ENCODE measurements around the gene ZHX3. TPM values are rescaled to one million over a fixed set of nuclear protein-coding genes. Genes with fewer than 3 reads are reported as not detected.

The ZHX3 gene
- total RNA-seq, 4 donors from 2014 or later: 20.1 to 30.0 (median 25.9) TPM

- Histone ChIP-seq H3K4me3 (no peak overlapping the region), H3K27ac (peak overlapping the region; percentile 3 to 44 (median 27)), H3K4me1 (peaks cover 51 to 53% of the 10 kb centered on the region in 2 donors), H3K9me3 (no peaks in the 10 kb centered on the region), H3K36me3 (no peaks in the 10 kb centered on the region), H3K27me3 (no peaks in the 10 kb centered on the region)
- TF ChIP-seq CTCF (IDR thresholded peaks at IDR 0.05 in 4 of 5, conservative IDR thresholded peaks at IDR 0.05 in 1 of 5) (no peak), POLR2A (IDR thresholded peaks at IDR 0.05) (no peak)
- intact Hi-C loops (cut with DNase I; ENCODE audit: low total_unique reads) (no loop called here), in situ Hi-C loops (cut with MboI; ENCODE audit: low sequenced_read_pairs in 4 of 4) (no loop called here)
- no peak for DNase-seq
- ATAC-seq: no peak
Measured at GRCh38 chr20:41300886-41301285, 16.6 kb downstream of the ZHX3 start.

- peak in 1 of 2 donors; percentile 50 for ATAC-seq
- no peak for DNase-seq
- Histone ChIP-seq H3K27ac (peak overlapping the region in 3 of 4 donors; percentile 3 to 44 (median 39)), H3K9me3 (no peaks in the 10 kb centered on the region), H3K4me3 (no peak overlapping the region), H3K36me3 (no peaks in the 10 kb centered on the region), H3K4me1 (peaks cover 51 to 52% of the 10 kb centered on the region in 2 donors), H3K27me3 (no peaks in the 10 kb centered on the region)
- intact Hi-C loops (cut with DNase I; ENCODE audit: low total_unique reads): no loop called here
- TF ChIP-seq POLR2A (IDR thresholded peaks at IDR 0.05) (no peak), CTCF (IDR thresholded peaks at IDR 0.05 in 4 of 5, conservative IDR thresholded peaks at IDR 0.05 in 1 of 5) (no peak)
- in situ Hi-C loops (cut with MboI; ENCODE audit: low sequenced_read_pairs in 4 of 4): no loop called here
Measured at GRCh38 chr20:41300383-41300782, 17.1 kb downstream of the ZHX3 start.

- peak; percentile 50 to 62 for ATAC-seq
- H3K27me3 ChIP-seq: no peaks in the 10 kb centered on the region
- H3K36me3 ChIP-seq: no peaks in the 10 kb centered on the region
- intact Hi-C loops (cut with DNase I; ENCODE audit: low total_unique reads): no loop called here
- DNase-seq: no peak
- no peaks in the 10 kb centered on the region for H3K9me3 ChIP-seq
- in situ Hi-C loops (cut with MboI; ENCODE audit: low sequenced_read_pairs in 4 of 4): no loop called here
- TF ChIP-seq POLR2A (IDR thresholded peaks at IDR 0.05): no peak
- no peak for TF ChIP-seq CTCF (IDR thresholded peaks at IDR 0.05 in 4 of 5, conservative IDR thresholded peaks at IDR 0.05 in 1 of 5)
- H3K4me1 ChIP-seq: peaks cover 50 to 51% of the 10 kb centered on the region in 2 donors
- H3K4me3 ChIP-seq: no peak overlapping the region
- H3K27ac ChIP-seq: peak overlapping the region in 2 of 4 donors; percentile 3 to 29
Measured at GRCh38 chr20:41299899-41300298, 17.6 kb downstream of the ZHX3 start.

GRCh38 chr20:41293269-41294037 lies 24.1 kb downstream of the ZHX3 start:
- H3K9me3 ChIP-seq: no peaks in the 10 kb centered on the region
- in situ Hi-C loops (cut with MboI; ENCODE audit: low sequenced_read_pairs in 4 of 4): no loop called here
- no peak for DNase-seq

More at GRCh38 chr20:41293269-41294037, 24.1 kb downstream of the ZHX3 start:
- no peak overlapping the region for H3K4me3 ChIP-seq
- peaks cover 33 to 49% of the 10 kb centered on the region in 2 donors for H3K4me1 ChIP-seq
- H3K36me3 ChIP-seq: no peaks in the 10 kb centered on the region
- TF ChIP-seq POLR2A (IDR thresholded peaks at IDR 0.05): no peak
- TF ChIP-seq CTCF (IDR thresholded peaks at IDR 0.05 in 4 of 5, conservative IDR thresholded peaks at IDR 0.05 in 1 of 5): no peak
- ATAC-seq: peak; percentile 76 to 84
- no peaks in the 10 kb centered on the region for H3K27me3 ChIP-seq
- H3K27ac ChIP-seq: peak overlapping the region; percentile 50 to 65 (median 56)
- intact Hi-C loops (cut with DNase I; ENCODE audit: low total_unique reads): no loop called here
